Measurements from ENCODE around the gene CARD14.

- TF ChIP-seq CTCF (IDR thresholded peaks at IDR 0.05), result no peak
- TF ChIP-seq POLR2A (IDR thresholded peaks at IDR 0.05), result no peak
- TF ChIP-seq EP300 (IDR thresholded peaks at IDR 0.05; ENCODE audit: low read depth), result no peak
Measured at GRCh38 chr17:80129006-80129565, 40.7 kb upstream of the CARD14 start.
